Brain microvascular endothelial cell (primary cell): ENCODE measurements around the gene MARCHF6.

Experiments
- DNase-seq: peaks from one replicate; pipeline ENCODE4 v3.0.0-alpha.2; 2020
- H3K27ac ChIP-seq: fragments of 250-450 bp; sonication (Bioruptor Pico); 2 replicates; pipeline ENCODE4 v1.5.1; 2020; ENCODE audit warnings: mild to moderate bottlenecking, moderate library complexity
- H3K27me3 ChIP-seq: fragments of 250-450 bp; sonication (Bioruptor Pico); replicated peaks from 2 replicates; pipeline ENCODE4 v1.5.1; 2020; ENCODE audit warnings: mild to moderate bottlenecking
- H3K36me3 ChIP-seq: fragments of 250-450 bp; sonication (Bioruptor Pico); replicated peaks from 2 replicates; pipeline ENCODE4 v1.5.1; 2020; ENCODE audit warnings: mild to moderate bottlenecking
- H3K4me3 ChIP-seq: 2 replicates; pipeline ENCODE4 v1.5.1; 2011; ENCODE audit warnings: low read depth, mild to moderate bottlenecking, control low read depth, low read length, moderate library complexity
- in situ Hi-C: cut with HindIII; loops from 2 replicates; pipeline ENCODE4 v1.10.0; 2017; ENCODE audit warnings: low sequenced_read_pairs, low pct_ligation_motif_present
- TF ChIP-seq, protein P1 (sequence below): IDR thresholded peaks from 2 replicates; pipeline ENCODE4 v1.5.1; 2011; ENCODE audit warnings: low read depth, mild to moderate bottlenecking, moderate library complexity, low read length, control low read depth, inconsistent platforms; ENCODE audit errors: missing control alignments

The MARCHF6 gene, protein sequence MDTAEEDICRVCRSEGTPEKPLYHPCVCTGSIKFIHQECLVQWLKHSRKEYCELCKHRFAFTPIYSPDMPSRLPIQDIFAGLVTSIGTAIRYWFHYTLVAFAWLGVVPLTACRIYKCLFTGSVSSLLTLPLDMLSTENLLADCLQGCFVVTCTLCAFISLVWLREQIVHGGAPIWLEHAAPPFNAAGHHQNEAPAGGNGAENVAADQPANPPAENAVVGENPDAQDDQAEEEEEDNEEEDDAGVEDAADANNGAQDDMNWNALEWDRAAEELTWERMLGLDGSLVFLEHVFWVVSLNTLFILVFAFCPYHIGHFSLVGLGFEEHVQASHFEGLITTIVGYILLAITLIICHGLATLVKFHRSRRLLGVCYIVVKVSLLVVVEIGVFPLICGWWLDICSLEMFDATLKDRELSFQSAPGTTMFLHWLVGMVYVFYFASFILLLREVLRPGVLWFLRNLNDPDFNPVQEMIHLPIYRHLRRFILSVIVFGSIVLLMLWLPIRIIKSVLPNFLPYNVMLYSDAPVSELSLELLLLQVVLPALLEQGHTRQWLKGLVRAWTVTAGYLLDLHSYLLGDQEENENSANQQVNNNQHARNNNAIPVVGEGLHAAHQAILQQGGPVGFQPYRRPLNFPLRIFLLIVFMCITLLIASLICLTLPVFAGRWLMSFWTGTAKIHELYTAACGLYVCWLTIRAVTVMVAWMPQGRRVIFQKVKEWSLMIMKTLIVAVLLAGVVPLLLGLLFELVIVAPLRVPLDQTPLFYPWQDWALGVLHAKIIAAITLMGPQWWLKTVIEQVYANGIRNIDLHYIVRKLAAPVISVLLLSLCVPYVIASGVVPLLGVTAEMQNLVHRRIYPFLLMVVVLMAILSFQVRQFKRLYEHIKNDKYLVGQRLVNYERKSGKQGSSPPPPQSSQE

DNA sequence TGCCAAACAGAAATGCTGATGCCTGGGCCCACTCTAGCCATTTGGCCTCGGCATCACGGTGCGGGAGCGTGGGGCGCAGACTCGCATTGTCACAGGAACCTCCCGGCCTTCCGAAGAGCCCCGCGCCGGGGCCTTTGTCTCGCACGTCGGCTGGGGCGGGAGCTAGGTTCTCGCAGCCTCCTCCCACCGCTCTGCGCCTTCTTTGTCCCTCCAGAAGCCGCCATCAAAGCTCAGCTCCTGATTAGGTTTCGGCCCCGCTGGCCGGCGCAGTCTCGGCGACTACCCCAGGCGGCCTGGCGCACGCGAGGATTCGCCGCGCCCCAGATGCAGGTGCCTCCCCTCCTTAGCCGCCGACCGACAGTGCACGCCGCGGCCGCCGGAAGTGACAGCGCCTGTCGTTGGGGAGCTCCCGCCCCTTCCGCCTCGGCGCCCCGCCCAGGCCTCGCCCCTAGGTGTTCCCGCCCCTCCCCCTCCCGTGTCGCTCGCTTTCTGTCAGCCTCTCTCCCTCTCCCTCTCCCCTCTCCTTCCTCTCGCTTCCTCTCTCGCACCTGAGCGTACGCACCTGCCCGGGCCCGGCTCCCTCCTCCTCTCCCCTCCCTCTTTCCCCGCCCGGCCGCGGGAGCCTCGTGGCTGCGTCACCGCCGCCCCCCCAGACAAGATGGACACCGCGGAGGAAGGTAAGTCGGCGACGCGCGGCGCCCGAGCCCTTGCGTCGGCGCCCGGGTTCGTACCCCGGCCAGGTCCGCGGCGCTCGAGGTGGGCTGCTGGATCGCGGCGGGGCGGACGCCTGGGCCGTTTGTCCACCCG lies at the start of gene MARCHF6:
Gene MARCHF6 (plus strand): TSS at position 455 of the 807 bp plus-strand sequence. CDS start 204 bp downstream, at position 659.
- peak; percentile 81 for DNase-seq
- Histone ChIP-seq H3K4me3 (peak within 1 kb of the TSS; percentile 84), H3K27me3 (no peaks in the 10 kb centered on the region), H3K27ac (peak within 1 kb of the TSS; percentile 93), H3K36me3 (no peaks in the 10 kb centered on the region)
- in situ Hi-C loops, result no loop called here
- TF ChIP-seq, protein P1, sequence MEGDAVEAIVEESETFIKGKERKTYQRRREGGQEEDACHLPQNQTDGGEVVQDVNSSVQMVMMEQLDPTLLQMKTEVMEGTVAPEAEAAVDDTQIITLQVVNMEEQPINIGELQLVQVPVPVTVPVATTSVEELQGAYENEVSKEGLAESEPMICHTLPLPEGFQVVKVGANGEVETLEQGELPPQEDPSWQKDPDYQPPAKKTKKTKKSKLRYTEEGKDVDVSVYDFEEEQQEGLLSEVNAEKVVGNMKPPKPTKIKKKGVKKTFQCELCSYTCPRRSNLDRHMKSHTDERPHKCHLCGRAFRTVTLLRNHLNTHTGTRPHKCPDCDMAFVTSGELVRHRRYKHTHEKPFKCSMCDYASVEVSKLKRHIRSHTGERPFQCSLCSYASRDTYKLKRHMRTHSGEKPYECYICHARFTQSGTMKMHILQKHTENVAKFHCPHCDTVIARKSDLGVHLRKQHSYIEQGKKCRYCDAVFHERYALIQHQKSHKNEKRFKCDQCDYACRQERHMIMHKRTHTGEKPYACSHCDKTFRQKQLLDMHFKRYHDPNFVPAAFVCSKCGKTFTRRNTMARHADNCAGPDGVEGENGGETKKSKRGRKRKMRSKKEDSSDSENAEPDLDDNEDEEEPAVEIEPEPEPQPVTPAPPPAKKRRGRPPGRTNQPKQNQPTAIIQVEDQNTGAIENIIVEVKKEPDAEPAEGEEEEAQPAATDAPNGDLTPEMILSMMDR, result no peak

DNA sequence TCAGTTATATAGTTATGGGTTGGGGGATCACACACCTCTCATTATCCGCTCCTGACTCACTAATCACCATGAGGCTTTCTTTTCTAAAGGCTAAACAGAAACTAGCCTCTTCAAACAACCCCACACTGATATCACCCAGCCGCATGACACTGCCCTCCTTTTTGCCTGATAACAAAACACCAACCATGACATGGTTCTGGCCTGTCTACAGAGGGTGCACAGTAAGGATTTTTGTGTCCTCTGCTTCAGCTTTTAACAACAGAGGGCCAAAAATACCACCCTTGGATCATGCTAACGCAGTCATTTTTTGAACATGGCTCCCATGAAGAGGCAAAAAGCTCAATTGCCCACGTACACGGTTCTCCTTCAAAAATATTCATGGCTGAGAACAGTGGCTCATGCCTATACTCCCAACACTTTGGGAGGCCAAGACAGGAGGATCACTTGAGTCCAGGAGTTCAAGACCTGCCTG lies 49.8 kb upstream of the MARCHF6 start:
- in situ Hi-C loops, result no loop called here
- TF ChIP-seq, protein P1, result no peak

DNA sequence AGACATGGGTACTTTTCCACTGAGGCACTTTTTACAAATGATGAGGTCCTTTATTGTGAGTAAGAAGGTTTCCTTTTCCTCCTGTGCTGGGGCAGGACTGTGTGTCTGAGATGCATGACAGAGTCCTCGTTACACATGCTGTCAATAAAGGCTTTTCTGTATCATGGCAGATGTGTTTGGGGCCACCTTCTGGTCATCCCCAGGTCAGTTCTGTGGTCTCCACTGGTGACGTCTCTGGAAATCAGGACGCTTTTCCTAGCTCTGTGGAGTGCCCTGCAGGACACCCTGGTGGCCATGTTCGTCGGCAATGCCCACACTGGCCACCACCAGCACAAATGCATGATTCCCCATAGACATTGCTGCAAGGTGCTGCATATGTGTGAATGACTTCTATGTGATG lies 48.6 kb upstream of the MARCHF6 start:
- in situ Hi-C loops, result no loop called here
- H3K36me3 ChIP-seq, result no peaks in the 10 kb centered on the region
- no peak for DNase-seq
- no peak overlapping the region for H3K27ac ChIP-seq
- H3K27me3 ChIP-seq, result no peaks in the 10 kb centered on the region
- H3K4me3 ChIP-seq, result no peak overlapping the region
- TF ChIP-seq, protein P1, result peak; percentile 5

More for the DNA sequence above, 49.8 kb upstream of the MARCHF6 start:
- Histone ChIP-seq H3K4me3 (no peak overlapping the region), H3K36me3 (no peaks in the 10 kb centered on the region), H3K27me3 (no peaks in the 10 kb centered on the region), H3K27ac (no peak overlapping the region)
- DNase-seq, result no peak

DNA sequence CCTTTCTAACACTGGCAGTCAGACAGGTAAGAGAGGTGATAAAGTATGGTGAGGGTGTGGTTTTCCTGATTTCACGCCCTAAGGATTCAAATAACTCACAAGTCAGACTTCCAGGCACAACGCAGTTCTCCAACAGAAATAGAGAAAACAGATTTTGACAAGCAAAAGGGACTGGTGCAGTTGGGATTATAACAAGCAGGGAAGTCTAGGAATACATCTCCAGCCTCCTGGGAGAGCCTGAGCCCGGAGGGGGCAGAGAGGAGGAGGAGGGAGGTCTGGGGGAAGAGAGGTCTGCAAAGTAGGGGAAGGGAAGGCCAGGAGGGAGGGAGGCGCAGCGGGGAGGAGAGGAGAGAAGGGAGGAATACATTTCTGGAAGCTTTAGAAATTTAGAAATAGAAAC lies 47.4 kb upstream of the MARCHF6 start:
- no peak overlapping the region for H3K27ac ChIP-seq

DNA sequence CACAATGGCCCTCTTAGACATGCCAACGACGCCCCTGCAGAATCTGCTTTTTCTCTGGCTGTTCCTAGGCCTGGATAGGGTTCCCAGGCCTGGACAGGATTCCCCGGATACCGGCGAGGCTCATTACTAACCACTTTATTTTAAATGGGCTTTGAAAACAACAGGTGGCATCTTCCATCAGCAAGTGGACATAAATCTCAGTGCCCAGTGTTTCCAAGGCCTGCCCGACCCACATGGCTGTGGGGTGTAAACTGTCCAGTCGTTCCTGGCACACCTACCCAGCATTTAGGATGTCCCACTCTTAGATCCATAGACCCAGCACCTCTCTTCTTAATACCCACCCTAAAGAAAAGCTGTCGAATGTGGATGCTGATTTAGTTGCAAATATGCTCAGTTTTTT lies 46.7 kb upstream of the MARCHF6 start:
- H3K27ac ChIP-seq, result no peak overlapping the region
- no peaks in the 10 kb centered on the region for H3K36me3 ChIP-seq
- H3K27me3 ChIP-seq, result no peaks in the 10 kb centered on the region
- TF ChIP-seq, protein P1, result no peak
- no peak for DNase-seq
- peak overlapping the region; percentile 70 for H3K4me3 ChIP-seq
- in situ Hi-C loops, result no loop called here

More for the DNA sequence above, 47.4 kb upstream of the MARCHF6 start:
- H3K36me3 ChIP-seq, result no peaks in the 10 kb centered on the region
- TF ChIP-seq, protein P1, result no peak
- in situ Hi-C loops, result no loop called here
- no peaks in the 10 kb centered on the region for H3K27me3 ChIP-seq
- DNase-seq, result no peak
- H3K4me3 ChIP-seq, result no peak overlapping the region
